Endometrium (tissue), 2 donors: Measurements from ENCODE around the gene EPHB1.
"Not testable (repeated sequence)": the region's sequence is repeated elsewhere in the genome, so short reads cannot be mapped to it uniquely, and the experiment has no call there.

Experiments
- FAIRE-seq: peaks from 2 replicates; lab custom pipeline; 2012; peaks lifted over from hg19 to GRCh38; lab: Jason Lieb, UNC
- donor health status: control.
- donor health status: control.

The EPHB1 gene

DNA sequence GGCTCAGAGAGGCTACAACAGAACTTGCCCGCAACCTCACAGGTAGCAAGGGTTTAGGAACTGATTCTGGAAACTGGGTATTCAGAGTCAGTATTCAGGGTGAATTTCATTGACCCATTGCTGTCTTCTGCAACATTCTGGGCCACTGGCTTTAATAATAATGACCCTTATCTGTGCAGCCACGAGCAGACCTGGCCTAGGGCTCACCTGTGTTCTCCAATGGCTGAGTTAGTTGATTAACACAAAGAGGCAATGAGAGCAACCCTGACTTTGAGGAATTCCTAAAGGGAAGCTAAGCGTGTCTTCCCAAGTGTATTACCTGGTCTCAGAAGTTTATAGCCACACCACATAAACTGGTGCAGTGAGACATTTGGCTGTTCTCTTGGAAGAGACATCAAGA lies 289.9 kb downstream of the EPHB1 start:
- no peak for FAIRE-seq

DNA sequence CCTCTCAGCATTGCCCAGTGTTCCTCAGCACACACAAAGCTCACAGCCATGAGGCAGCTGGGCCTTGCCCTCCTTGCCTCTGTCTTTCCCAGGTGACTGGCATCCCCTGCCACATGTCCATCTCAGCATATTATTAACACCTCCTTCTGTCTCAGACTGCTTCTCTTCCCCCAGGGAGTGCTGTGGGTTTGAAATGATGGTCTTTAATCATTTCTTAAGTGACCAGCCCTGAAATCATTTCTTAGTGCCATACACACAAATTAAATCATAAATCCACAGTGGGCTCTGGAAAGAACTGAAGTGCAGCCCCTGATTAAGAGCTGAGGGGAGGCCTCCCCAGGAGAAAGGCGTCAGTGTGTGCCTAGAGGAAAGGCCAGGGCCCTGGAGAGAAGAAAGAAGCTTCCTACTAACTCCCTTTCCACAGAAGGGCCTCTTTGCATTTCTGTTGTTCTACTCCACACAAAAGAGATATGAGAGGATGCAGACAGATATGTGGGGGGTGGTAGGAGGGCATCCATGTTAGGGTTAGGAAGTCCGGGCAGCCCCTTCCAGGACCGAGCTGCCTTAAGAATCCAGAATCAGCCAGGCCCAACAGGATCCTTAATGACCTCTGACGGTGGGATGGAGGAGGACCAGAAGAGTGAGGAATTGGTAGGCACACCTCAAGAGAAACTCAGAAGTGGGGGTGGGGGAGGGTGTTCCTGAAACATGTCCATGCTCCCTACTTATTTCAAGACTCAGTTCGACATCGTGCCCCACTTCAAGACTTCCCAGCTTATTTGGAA lies 290.8 kb downstream of the EPHB1 start:
- no peak for FAIRE-seq

DNA sequence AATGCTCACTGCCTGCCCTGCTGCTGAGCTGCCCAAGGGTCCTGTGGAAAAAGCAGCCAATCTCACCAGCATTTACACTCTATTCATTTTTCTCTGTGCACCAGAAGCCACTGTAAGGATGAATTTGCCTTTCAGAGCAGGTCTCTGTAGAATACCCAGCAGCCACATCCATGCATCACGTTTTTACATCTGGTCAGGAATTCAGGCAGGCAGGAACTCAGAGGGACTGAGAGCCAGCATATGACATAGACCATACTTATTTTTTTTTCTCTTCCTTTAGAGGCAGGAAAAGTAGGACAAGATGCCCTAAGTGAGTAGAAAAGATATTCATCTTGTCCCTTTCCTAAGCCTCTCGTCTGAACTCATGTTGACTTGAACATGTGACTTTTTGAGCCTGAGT lies 292.7 kb downstream of the EPHB1 start:
- no peak for FAIRE-seq

DNA sequence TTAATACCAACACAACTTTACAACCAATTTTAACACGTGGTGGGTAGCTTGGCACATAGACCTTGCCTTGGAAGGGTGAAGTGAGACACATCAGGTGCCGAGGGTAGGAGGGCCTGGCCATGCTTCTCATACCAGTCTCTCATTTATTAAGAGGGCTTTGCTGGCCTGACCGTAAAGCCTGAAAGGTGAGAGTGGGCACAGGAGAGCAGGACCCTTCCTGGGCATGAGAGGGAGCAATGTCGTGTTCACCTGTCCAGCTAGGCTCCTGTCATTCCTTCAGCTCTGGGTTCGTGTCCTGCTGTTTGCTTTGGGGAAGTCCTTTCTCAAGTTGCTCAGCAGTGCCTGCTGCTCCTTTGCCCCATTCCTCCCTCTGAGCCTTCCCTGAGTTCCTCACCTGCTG lies 294.4 kb downstream of the EPHB1 start:
- no peak for FAIRE-seq

DNA sequence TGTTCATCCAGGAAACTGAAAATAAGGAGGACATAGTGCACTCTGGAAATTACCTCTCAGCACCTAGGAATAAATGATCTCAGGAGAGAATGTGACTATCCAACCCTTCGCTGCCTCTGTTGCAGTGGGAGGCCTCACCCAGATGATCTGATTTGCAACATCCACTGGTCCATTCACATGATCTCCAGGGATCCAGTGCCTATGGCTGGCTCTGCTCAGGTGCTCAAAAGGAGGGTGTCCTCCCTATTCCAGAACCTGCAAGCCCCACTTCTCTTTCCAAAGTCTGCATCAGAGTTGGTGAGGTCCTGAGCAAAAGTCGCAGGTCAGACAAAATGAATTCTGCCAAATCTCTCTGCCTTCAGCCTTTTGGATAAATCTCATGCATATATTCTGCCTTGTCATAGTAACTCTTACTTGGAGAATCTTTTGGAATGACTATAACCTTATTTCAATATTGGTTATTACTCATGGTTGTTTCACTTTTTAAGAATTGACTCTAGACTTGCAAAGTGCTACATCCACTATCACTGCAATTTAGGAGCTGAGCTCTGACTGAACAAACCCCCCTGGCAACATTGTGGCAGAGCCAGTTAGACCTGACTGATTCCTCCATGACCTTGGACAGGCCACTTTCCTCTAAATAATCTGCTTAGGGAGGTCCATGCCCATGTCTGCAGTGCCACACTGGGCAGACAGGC lies 295.1 kb downstream of the EPHB1 start:
- no peak for FAIRE-seq

DNA sequence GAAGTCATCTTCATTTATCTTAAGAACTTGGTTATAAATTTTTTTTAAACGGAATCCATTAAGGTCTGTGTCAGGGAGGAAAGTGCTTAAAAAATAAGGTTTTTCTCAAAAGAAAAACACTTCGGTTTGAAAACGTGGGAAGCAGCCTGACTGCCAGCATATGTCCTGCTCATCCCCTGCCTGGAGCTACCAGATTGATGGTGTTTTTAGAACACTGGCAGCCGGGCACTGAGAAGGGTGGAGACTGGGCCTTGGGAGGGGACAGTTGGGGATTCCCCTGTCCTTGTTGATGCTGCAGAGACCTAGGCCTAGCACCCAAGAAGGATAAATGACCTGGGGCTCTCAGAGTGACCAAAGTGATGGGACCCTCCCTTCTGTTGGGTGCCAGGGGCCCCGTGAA lies 296.9 kb downstream of the EPHB1 start:
- FAIRE-seq = no peak

DNA sequence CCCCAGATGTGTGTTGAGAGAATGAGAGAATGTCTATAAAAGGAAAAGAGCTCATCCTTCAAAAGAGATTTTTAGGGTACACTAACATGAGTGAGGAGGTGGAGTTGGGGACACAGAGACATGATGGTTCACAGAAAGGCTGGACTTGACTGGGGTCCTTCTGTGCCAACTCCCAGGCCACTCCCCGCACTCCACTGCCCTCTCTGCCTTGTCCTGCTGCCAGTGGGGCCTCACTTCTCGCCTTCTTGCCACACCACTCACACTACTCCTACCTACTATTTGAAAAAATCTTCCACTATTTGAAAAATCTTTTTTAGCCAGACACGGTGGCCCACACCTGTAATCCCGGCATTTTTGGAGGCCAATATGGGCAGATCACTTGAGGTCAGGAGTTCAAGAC lies 298.1 kb downstream of the EPHB1 start:
- no peak for FAIRE-seq

DNA sequence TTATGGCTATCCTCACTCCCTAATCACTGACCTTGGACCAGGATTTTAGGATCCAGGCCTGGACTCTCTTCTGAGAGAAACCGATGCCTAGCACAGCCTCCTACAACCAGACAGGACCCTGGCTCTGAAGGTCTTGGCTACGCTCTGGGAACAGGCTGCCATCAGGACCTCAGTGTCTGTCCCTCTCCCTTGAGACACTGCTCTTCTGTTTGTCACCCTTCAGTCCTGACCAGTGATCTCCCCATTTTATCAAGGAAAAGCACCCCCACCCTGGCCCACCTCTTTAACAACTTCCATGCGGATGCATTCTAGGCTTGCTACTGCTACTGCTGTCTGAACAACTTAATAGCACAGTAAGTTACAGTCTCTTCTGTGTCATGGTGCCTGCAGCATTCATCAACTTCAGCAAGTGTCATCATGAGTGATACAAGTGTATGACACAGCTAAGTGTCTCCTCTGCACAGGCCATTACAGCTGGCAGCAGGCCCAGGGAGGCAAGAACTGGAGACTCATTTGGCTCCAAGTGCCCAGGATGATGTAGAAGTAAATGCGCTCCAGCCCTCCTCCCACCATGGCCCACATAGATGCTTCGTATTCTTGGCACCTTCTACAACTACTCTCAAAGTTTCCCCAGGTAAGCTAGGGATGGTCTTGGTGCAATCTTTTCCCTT lies 302.4 kb downstream of the EPHB1 start:
- FAIRE-seq = no peak

DNA sequence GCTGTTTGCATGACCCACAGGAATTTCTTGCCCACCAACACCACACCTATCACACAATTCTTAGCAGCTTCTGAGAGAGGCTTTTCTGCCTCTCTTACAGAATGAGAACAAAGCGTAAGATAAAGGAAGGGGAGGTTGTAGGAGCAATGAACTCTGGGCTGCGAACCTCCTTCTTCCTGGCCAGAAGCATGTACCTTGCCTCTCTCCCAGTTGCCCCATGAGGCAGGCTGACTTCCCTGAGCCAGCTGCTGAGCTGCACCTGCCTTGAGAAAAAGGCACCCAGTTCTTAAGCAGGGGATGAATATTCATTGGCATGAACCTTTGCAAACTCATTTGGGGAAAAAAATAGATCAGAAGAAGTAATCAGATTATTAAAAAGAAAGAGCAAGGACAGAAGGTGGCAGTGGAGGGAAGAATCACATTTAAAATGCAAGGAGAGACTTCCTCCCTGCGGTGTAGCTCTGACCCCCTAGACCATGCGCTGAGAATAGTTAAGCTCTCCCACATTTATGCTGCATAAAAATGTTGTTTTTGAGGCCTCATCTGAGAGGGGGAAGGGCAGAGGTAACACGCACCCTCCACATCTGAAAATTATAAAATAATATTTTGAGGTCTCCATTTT lies 304.8 kb downstream of the EPHB1 start:
- no peak for FAIRE-seq

DNA sequence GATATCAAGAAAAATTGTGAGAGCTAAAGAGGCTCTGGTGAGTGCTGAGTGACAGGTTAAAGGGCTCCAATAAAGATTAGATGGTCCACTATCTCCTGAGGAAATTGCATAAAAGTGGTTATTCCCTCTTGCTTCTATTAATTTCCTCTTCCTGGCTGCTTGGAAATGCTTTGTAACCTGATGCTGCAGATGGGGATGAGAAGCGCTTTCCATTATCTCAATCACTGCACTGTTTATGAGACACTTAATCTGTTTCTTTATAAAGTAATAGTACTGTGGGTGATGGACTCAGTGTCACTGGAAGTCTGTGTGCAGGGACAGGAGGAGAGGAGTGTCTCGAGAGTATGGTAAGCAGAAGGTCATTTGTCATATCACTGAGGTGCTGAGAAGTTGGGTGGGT lies 305.3 kb downstream of the EPHB1 start:
- FAIRE-seq = no peak

DNA sequence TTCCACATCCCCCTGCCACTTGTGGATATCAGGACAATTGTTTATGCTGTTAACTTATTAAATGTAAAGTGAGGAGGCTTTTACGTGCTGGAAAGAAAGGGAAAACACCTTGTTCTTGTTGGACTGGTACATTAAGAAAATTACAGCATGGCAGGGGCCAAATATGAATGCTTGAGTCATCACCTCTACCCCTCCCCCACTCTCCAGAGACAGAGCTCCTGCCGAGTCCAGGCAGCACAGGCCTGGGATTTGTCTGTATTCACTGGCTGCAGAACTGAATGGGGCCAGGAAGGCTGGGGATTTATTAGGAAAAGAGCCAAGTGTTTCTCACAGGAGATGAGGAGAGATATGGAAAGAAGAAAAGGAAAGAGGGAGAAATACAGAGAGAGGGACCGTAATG lies 308.9 kb downstream of the EPHB1 start:
- FAIRE-seq = no peak

DNA sequence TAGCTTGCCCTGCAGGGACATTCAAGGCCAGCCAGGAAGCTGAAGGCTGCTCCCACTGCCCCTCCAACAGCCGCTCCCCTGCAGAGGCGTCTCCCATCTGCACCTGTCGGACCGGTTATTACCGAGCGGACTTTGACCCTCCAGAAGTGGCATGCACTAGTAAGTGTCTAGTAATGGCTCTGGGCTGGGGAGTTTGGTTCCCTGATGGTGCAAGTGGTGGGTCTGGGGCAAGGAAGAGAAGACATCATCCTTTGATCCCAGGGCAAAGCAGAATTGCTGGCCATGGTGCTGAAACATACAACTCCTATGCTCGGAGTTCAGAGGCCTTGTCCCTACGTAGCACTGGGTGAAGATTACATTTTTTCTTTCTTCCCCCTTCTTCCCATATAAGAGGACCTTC lies 311.4 kb downstream of the EPHB1 start:
- FAIRE-seq = no peak

DNA sequence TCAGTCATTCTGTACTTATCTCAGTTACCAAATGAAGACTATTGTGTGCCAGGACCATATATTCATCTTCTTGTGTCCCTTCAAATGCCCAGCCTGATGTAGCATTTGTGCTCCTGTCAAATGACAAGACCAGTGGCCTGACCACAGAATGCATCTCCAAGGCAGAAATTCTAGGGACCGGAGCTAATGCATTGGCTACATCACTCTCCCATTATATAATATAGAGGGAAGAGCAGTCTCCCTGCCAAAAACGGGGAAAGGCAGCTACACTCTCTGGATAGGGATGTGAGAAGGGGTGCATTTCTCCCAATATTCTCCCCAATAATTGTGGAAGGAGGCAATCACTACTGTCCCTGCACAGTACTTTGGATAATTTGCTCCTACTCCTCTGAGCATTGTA lies 312.0 kb downstream of the EPHB1 start:
- FAIRE-seq = no peak

DNA sequence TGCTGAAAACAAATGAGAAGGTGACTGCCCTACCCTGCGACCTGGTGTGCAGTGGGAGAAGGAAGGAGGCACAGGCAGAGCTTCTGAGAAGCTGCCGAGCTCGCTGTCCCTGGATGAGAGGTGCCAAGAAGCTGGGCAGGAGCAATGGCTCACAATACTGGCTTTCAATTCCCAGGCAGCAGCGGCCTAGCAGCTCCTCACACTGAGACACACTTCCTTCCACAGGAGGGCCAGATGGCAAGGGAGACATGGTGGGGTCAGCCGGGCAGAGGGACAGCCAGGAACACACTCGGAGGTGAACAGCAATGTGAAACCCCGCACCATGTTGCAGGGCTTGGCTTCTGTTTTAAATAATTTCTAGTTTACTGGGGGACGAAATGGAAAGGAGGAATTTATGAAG lies 314.6 kb downstream of the EPHB1 start:
- no peak for FAIRE-seq

DNA sequence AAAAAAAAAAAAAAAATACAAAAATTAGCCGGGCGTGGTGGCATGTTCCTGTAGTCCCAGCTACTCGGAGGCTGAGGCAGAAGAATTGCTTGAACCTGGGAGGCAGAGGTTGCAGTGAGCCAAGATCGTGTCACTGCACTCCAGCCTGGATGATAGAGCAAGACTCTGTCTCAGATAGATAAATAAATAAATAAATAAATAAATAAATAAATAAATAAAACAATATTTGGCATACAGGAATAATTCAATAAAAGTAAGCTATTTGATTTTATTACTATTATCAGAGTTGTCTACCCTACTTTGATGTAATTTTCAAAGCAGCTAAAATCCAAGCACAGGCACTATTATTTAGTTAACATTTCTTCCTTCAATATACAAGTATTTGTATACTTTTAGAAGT lies 319.5 kb downstream of the EPHB1 start:
- not testable (repeated sequence) for FAIRE-seq

DNA sequence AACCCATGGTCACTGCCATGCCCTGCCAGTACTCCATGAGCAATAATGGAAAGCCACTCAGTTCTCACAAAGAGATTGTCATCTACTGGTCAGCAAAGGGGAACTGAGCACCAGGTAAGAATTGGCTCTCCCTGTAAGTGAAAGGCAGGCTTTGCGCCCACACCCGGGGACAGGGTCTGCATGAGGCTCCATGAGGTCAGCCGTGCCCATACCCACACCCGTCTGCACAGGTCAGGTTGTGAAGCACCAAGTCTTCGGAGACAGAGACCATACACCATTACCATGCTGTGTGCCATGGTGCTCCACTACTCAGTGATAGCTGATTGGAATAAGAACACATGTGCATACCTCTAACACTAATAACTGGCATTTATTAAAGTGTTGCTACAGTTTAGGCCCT lies 322.9 kb downstream of the EPHB1 start:
- no peak for FAIRE-seq

DNA sequence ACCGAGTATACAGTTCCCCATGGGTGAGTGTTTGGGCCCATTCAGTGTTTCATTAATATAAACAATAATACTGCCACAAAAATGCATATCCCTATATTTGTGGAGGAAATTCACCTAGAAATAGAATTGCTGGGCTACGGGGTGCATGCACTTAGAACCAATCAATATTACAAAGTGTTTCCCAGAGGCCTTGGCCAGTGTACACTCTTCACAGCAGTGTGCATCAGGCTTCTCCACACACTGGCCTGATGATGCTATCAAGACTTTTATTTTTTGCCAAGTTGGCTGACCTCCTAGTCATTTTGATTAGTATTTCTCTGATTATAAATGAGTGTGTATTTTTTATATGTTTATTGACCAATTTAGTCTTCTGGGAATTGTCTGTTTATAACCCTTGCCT lies 323.7 kb downstream of the EPHB1 start:
- FAIRE-seq = no peak

DNA sequence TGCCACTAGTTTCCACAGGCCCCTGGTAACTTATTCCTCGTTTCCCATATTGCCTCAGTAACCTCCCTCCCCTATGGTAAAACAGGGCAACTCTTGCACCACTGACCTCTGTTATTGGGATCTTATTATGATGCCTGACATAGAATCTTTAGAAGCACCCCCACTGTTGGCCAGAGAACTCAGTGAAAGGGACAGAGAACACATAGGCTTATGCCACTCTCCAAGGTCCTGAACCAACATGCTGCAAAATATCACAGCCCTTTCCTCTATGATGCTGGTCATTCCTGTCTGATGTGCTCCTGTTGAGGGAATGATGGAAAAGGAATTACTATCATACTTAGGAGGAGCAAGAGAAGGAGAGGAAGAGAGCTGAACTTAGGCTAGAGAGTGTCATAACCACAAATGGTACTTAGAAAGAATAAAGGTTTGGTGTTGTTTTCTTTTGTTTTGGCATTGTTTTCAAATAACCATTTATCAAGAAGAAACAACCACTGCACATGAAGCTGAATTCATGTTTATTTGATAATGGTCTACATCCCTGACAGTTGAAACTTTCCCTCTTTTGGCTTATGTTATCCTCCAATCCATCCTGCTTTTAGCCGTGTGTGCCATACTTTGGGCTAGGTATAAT lies 330.2 kb downstream of the EPHB1 start:
- FAIRE-seq = no peak

DNA sequence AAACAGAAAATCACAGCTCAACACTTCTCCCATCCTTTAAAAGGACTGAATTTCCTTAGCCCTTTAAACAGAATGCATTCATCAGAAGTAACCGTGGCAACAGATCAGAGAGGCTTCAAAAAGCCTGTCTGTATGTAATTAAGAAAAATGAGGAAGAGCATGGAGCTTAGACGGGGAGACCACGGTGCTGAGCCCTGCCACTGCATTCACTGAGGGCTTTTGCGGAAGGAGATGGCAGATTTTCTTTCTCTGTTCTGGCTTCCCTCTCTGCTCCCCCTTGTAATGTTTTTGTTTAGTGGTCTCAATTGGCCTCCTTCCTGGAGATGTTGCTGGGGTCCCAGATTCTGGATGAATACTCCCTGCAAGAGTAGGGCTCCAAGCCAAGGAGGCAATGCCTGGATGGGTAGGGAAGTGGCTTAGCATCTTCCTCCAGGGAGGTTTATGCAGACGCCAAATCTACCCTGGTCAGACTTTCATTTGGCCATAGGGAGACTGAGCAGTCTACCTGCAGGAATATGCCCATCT lies 332.9 kb downstream of the EPHB1 start:
- no peak for FAIRE-seq

DNA sequence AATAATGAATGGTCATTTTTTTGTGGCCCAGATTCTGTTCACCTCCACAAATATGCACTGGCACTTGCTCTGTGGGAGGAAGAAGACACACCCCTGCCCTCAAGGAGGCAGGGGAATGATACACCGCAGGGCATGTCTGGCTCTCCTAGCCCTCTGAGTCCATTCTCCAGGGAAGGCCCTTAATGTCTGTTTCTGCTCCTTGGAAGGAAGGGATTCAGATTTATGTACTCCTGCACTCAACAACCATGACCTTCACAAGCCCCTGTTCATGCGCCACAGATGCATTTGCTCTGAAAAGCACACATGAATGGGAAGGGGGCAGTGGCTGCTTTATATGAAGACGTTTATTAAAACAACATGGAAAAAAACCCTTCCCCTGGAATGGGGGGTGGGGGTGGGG lies 333.8 kb downstream of the EPHB1 start:
- FAIRE-seq = no peak

DNA sequence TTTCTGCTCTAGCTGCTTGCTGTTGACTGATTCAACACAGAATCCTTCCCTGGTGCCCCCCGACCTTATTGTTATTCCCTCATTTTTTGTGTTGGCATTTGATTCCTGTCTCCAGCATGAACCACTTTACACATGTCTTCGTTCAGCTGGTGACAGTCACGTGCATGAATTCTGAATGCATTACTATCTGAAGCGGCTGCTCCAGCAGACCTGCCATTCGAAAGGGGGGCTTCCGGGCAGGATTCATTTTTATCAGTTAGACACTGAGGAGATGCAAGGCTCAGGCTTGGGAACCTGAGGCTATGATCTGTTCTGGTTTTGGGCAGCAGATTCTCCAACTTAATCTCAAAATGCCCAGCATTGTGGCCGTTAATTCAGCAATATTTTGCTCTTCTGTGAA lies 336.2 kb downstream of the EPHB1 start:
- no peak for FAIRE-seq
